HCT116 (cell line): Measurements from ENCODE around the gene HLA-DPA1. TPM values are rescaled to one million over a fixed set of nuclear protein-coding genes. Genes with fewer than 3 reads are reported as not detected.

ENCODE experiments used
- ATAC-seq: fragments of 200-7000 bp; cut with Tn5 transposase; 2 replicates; pipeline ENCODE4 v1.9.1; 2020; ENCODE audit warnings: mild to moderate bottlenecking, moderate library complexity
- BruUV-seq: library from RNA; stranded (reverse); fragments of 400-500 nt; replicated peaks from 2 replicates; lab custom pipeline; 2021; lab: Mats Ljungman, UMichigan
- CTCF ChIA-PET: fragments of 300-600 bp; sonication (Branson Sonifier 250); formaldehyde crosslinking; loops from one replicate; lab custom pipeline; 2021; ENCODE audit warnings: antibody characterized with exemption; lab: Charles Lee
- POLR2A ChIA-PET: fragments of 300-600, 350-600 bp; sonication (Branson Sonifier 250); formaldehyde crosslinking; loops from one replicate; lab custom pipeline; 2021; ENCODE audit warnings: antibody characterized with exemption; lab: Charles Lee
- RAD21 ChIA-PET, 2 experiments: fragments of 300-600 bp; sonication (Branson Sonifier 250); formaldehyde crosslinking; loops; one replicate each; lab custom pipeline; 2023; ENCODE audit warnings: low total read pairs in 2 of 2; ENCODE audit not compliant: uncharacterized antibody in 2 of 2, unreplicated experiment in 2 of 2, low non-redundant PET in 1 of 2; lab: Charles Lee
- DNase-seq: peaks from one replicate; pipeline ENCODE4 v3.0.0-alpha.2; 2010; ENCODE audit warnings: low read depth, low spot score
- H2AFZ ChIP-seq: fragments of 200-600 bp; shearing (Covaris generic), sonication (generic); 2 replicates; pipeline ENCODE4 v1.6.1; 2017; ENCODE audit warnings: low read depth, mixed run types, mixed read lengths, antibody characterized with exemption, low read length; ENCODE audit not compliant: poor library complexity, severe bottlenecking
- H3K27ac ChIP-seq: 2 replicates; pipeline ENCODE4 v1.5.1; 2012; ENCODE audit warnings: low read depth, low read length
- H3K27me3 ChIP-seq: fragments of 200-600 bp; sonication (generic); 2 replicates; pipeline ENCODE4 v1.6.1; 2016; ENCODE audit warnings: mixed run types, low read length, mixed read lengths; ENCODE audit not compliant: insufficient read depth
- H3K36me3 ChIP-seq, 2 experiments: fragments of 200-500 bp in 1 of 2; fragments of 200-600 bp in 1 of 2; sonication (Bioruptor generic) in 1 of 2; sonication (generic) in 1 of 2; 2 replicates each; pipeline versions ENCODE4 v1.5.1 to v1.6.1; 2014 to 2016; ENCODE audit warnings: low read length in 2 of 2, inconsistent platforms in 1 of 2, mixed read lengths in 1 of 2, mixed run types in 1 of 2; ENCODE audit not compliant: insufficient read depth in 2 of 2, control insufficient read depth in 1 of 2
- H3K4me1 ChIP-seq, 2 experiments: fragments of 200-600 bp in 1 of 2; sonication (generic) in 1 of 2; 2 replicates each; pipeline versions ENCODE4 v1.5.1 to v1.6.1; 2012 to 2017; ENCODE audit warnings: low read length in 2 of 2, inconsistent platforms in 1 of 2, mild to moderate bottlenecking in 1 of 2, mixed read lengths in 1 of 2, mixed run types in 1 of 2, moderate library complexity in 1 of 2; ENCODE audit not compliant: insufficient read depth in 2 of 2, control insufficient read depth in 1 of 2
- H3K4me2 ChIP-seq: fragments of 200-600 bp; sonication (generic); 2 replicates; pipeline ENCODE4 v1.6.1; 2017; ENCODE audit warnings: mixed run types, low read length, mixed read lengths
- H3K4me3 ChIP-seq, 2 experiments: fragments of 200-600 bp in 1 of 2; sonication (generic) in 1 of 2; replicated peaks in 1 of 2; 2 replicates each; pipeline ENCODE4 v1.5.1; 2011 to 2016; ENCODE audit warnings: low read length in 2 of 2, control low read depth in 1 of 2, low read depth in 1 of 2, mild to moderate bottlenecking in 1 of 2, mixed read lengths in 1 of 2, mixed run types in 1 of 2
- H3K79me2 ChIP-seq: fragments of 200-600 bp; sonication (generic); 2 replicates; pipeline ENCODE4 v1.6.1; 2017; ENCODE audit warnings: mild to moderate bottlenecking, mixed run types, low read length, moderate library complexity, mixed read lengths; ENCODE audit not compliant: insufficient read depth
- H3K9ac ChIP-seq: fragments of 200-600 bp; sonication (generic); 2 replicates; pipeline ENCODE4 v1.6.1; 2016; ENCODE audit warnings: low read length, mixed read lengths
- H3K9me2 ChIP-seq: fragments of 200-600 bp; sonication (generic), shearing (Covaris generic); 2 replicates; pipeline ENCODE4 v1.6.1; 2017; ENCODE audit warnings: mixed run types, mild to moderate bottlenecking, moderate library complexity; ENCODE audit not compliant: insufficient read depth
- H3K9me3 ChIP-seq, 2 experiments: fragments of 200-500 bp in 1 of 2; fragments of 200-600 bp in 1 of 2; sonication (Bioruptor generic) in 1 of 2; sonication (generic) in 1 of 2; 2 replicates each; pipeline ENCODE4 v1.6.1; 2014 to 2017; ENCODE audit warnings: low read length in 2 of 2, mixed read lengths in 2 of 2, inconsistent platforms in 1 of 2, low read depth in 1 of 2, mild to moderate bottlenecking in 1 of 2, mixed run types in 1 of 2, moderate library complexity in 1 of 2; ENCODE audit not compliant: control insufficient read depth in 1 of 2, insufficient read depth in 1 of 2
- H4K20me1 ChIP-seq: fragments of 200-600 bp; sonication (generic), shearing (Covaris generic); 2 replicates; pipeline ENCODE4 v1.6.1; 2017; ENCODE audit warnings: mixed run types, mild to moderate bottlenecking, moderate library complexity; ENCODE audit not compliant: insufficient read depth
- EZH2 ChIP-seq: fragments of 200-600 bp; sonication (generic); IDR thresholded peaks from 2 replicates; pipeline ENCODE4 v1.6.1; 2017; ENCODE audit warnings: antibody characterized with exemption, mixed run types
- POLR2AphosphoS5 ChIP-seq: IDR thresholded peaks from 2 replicates; pipeline ENCODE4 v1.6.1; 2011; ENCODE audit warnings: mild to moderate bottlenecking, low read depth, low read length, moderate library complexity
- TCF7L2 ChIP-seq: IDR thresholded peaks from 2 replicates; pipeline ENCODE4 v1.7.0; 2011; ENCODE audit warnings: borderline replicate concordance, inconsistent platforms; ENCODE audit not compliant: insufficient read depth, insufficient read length; ENCODE audit errors: extremely low read depth
- intact Hi-C: fragments of 100-400 bp; cut with micrococcal nuclease; formaldehyde crosslinking; loops from 2 replicates; pipeline ENCODE4 v1.10.0; 2022
- total RNA-seq: library from RNA; stranded (reverse); gene quantifications from one replicate; pipeline ENCODE4 v1.2.1, GENCODE V29; 2021; ENCODE audit not compliant: unreplicated experiment

Gene HLA-DPA1
- total RNA-seq, 1 experiment from 2014 or later = 0.89 TPM

DNA sequence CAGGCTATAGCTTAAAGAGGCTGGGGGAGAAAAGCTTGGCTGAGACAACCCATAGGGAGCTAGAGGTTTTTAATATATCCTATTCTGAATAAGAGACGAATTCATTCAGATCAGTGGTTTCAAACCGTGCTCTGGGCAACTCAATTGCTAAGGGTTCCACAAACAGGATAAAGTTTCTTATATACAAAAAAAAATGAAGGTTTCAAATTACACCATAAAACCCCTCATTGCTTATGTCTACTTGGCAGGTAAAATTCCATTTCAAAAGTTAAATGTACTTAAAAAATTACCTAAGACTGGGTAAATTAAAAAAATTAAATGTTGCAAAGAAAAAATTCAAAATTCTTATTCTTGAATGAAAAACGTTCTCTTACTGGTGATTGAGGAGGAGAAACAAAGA, 5.0 kb upstream of the HLA-DPA1 start:
- POLR2A ChIA-PET = interaction anchor here (0.5 kb wide), 1 partner anchor 180 kb away, joined by 4 read pairs; no protein-coding TSS in a partner anchor
- Histone ChIP-seq H3K9me2 (no peaks in the 10 kb centered on the region), H2AFZ (no peak overlapping the region), H3K9ac (no peak overlapping the region), H3K27ac (no peak overlapping the region), H4K20me1 (no peaks in the 10 kb centered on the region), H3K27me3 (no peaks in the 10 kb centered on the region), H3K4me1 (peaks cover 0 to 6% of the 10 kb centered on the region in 2 experiments; a peak in 1 of 4 replicates), H3K4me2 (no peak overlapping the region), H3K4me3 (no peak overlapping the region), H3K9me3 (no peaks in the 10 kb centered on the region), H3K79me2 (no peaks in the 10 kb centered on the region), H3K36me3 (no peaks in the 10 kb centered on the region)
- CTCF ChIA-PET = no interaction called here
- no peak for TF ChIP-seq POLR2AphosphoS5
- ATAC-seq (no peak), DNase-seq (no peak)
- intact Hi-C loops = no loop called here
- RAD21 ChIA-PET = no interaction called here
- BruUV-seq = no TSS peak

DNA sequence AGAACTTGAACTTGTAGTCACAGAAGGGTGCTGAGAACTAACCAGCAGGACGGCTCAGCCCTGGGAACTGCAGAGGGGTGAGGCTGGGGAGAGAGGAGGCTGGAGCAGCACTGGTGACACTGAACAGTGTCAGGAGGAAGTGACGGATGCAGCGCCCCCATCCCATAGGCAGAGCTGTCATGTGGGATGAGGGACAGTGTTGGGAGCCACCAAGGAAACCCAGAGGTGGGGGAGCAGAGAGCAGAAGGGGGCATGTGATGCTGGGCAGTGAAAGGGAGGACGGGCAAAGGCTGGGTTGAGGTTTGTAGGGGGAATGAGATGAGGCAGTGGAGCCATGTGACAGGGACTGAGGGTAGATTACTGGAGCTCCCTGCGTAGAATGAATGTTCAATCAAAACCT, 4.5 kb upstream of the HLA-DPA1 start:
- CTCF ChIA-PET = no interaction called here
- no TSS peak for BruUV-seq
- DNase-seq = no peak
- RAD21 ChIA-PET = no interaction called here
- Histone ChIP-seq H3K9ac (no peak overlapping the region), H4K20me1 (no peaks in the 10 kb centered on the region), H3K4me2 (no peak overlapping the region), H3K27me3 (no peaks in the 10 kb centered on the region), H2AFZ (no peak overlapping the region), H3K36me3 (no peaks in the 10 kb centered on the region), H3K9me3 (no peaks in the 10 kb centered on the region), H3K4me1 (peaks cover 0 to 6% of the 10 kb centered on the region in 2 experiments; a peak in 1 of 4 replicates), H3K9me2 (no peaks in the 10 kb centered on the region), H3K4me3 (no peak overlapping the region), H3K27ac (no peak overlapping the region), H3K79me2 (no peaks in the 10 kb centered on the region)
- intact Hi-C loops = no loop called here
- POLR2A ChIA-PET = no interaction called here
- TF ChIP-seq TCF7L2 (no peak), EZH2 (no peak)
- ATAC-seq = no peak
